Stimulated activated CD4-positive, alpha-beta T cell treated with anti-CD3 and anti-CD28 coated beads, Interleukin-1b, Interleukin-23, amount 100 ng/mL, for 24 hours (primary cell): ENCODE results near the gene KLK7.

Source experiments
- DNase-seq, 4 experiments: peaks; one replicate each; pipeline ENCODE4 v3.0.0-alpha.2; 2020; ENCODE audit warnings: low read depth in 4 of 4, low spot score in 1 of 4

Gene KLK7

DNA sequence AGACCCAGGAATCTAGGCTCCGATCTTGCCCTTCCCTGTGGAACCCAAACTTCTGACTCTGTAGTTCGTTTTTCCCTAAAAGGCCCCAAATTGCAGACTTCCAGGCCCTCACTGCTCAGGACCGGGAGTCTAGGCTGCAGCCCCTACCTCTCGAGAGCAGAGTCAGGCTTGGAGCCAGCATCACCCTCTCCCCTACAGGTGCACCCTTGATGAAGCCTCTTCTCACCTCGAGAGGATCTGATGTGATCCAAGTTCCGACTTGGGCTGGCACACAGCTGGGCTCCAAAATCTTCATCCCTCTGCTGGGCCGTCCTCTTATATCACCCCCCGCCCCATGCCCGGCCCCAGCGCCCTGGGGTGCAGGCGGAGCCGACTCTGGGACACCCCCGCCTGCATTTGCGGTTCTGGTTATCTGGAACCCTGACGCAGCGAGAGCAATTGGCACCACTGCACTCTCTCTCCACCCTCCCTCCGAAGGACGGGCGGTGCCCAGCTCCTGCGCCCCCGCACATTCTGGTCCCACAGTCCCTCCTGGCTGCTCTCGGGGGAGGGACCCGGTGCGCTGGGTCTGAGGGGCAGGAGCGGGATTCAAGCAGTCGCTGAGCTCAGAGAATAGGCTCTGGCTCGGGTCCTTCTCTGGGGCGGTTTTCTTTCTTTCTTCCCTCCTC is at the start of gene KLK7:
Gene KLK7, minus strand, starts transcription at position 293 of the 668 bp plus-strand sequence. CDS start 1,518 bp downstream, outside the sequence.
- DNase-seq, result no peak

DNA sequence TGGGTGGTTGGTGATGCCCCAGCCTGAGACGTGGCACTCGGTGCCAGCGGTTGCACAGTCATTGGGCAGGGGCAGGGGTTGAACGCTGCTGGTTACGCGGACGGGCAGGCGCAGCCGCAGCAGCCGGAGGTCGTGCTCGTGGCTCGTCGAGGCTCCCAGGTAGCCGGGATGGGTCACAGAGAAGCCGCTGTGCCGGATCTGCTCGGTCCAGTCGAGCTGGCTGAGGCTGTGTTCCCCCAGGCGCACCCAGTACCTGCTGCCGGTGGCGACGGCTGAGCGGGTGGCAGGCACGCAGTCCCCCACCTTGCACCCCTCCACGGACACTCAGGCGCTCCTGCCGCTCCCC is 48.1 kb upstream of the KLK7 start:
- DNase-seq, result no peak

DNA sequence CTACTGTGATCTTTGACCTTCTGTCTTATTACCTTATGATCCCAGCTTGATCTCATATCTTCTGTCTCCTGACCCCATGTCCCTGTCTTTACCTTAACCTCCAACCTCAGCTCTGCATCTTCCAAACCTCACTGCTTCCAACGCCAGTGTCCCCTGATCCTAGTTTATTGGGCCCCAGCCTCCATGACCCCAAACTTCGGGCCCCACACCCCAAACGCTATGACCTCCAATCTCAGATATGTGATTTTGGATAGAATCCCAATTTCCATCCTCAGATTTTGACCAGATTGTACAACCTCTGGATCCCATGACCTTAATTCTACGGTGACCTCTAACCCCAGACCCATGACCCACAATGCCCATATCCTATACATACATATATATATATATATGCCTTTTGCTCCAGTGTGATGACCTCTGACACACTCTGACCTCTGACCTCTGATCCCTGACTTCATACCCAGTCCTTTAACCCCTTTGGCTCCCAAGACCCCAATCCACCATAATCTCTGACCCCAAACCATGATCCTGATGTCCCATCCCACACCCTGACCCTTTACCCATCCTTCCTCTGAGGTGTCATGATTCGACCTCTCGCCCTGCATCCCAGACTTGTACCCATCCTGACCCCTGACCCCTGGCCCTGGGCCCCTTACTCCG is 47.6 kb upstream of the KLK7 start:
- no peak for DNase-seq

DNA sequence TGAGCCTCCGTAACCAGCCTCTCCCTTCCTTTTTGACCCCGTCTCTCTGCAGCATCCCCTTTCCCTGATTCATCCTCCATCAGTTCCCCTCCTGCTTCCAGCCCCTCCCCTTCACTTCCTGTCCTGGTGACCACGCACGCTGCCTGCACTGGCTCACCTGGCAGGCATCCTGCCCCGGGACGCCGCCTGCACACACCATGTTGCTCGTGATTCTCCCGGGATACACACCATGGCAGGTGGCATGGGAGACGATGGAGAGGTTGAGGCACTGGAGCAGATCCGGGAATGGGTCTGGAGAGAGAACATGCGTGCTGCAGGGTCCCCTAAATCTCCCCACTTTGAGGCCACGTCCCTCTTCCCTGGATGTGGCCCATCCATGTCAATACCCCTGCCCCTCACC is 46.9 kb upstream of the KLK7 start:
- DNase-seq, result no peak

DNA sequence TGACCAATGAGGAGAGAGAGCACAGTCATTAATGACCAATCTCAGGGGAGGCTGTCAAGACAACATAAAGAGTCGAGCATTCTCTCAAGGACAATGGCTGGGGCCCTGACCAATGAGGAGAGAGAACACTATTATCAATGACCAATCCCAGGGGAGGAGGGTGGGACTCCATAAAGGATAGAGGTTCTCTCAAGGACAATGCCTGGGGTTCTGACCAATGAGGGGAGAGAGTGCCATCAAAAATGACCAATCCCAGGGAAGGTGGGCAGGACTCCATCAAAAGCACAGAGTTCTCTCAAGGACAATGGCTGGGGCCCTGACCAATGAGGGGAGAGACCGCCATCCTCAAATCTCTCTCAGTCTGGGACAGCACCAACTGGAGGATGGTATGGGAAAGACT is 46.0 kb upstream of the KLK7 start:
- DNase-seq, result no peak

DNA sequence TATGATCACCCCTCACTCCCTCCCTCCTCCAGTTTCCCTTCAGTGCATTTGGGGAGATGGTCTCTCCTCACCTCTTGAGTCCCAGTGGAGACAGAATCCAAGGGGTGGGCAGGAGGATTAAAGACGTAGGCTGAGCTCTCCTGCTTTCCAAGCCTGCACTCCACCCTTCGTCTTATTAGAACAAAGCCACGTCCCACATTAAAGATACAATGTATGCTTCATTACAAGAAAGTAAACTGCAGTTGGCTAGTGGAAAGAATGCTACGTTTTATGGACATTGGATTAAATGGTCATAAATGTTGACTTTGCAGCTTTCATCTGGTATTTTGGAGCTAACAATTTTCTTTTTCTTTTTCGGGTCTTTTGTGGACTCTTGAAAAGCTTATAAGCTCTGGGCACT is 44.2 kb upstream of the KLK7 start:
- DNase-seq, result no peak

DNA sequence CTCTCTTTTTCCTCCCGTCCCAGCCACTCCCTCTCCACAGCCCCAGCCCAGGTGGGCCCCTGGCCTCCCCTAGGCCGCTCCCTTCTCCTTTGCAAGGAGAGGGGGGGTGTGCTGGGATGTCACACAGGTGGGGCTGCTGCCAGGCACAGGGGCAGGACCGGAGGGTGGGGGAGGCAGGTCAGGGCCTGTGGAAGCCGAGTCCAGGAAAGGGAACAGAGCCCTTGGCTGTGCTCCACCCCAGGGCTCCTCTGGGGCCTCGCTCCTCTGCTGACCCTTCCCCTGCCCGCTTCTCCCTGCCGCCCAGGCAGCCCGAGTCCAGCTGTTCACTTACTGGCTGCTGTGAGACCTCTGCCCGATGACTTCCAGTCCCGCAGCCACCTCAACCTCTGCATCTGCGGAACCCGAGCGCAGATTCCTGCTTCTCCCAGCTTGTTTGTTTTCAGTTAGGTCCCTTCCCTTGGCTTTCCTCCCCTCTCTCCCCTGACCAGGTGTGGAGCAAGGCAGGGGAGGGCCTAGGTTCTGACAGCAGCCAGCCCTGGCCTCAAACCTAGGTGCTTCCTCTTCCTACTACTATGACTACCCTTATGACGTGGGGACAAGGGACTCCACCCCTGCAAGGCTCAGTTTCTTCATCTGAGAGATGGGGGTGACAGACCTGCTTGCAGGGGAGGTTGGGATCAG is 43.5 kb upstream of the KLK7 start:
- no peak for DNase-seq

DNA sequence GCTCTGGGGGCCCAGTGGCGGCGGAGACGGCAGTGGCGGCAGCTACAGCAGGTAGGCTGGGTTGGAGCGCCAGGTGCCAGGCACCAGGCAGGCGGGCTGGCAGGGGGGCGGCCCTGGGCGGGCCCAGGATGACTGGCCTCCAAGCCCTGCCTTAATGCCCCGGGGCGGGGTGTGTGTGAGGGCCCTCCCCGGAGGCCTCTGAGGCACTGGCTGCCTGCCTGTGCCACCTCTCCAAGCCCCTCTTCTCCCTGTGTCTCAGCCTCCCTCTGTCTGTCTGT is 42.8 kb upstream of the KLK7 start, which contains the start of gene KLK11:
Gene KLK11, minus strand, starts transcription at position 63 of the 278 bp plus-strand sequence. CDS start 985 bp downstream, outside the sequence.
- DNase-seq, result no peak

DNA sequence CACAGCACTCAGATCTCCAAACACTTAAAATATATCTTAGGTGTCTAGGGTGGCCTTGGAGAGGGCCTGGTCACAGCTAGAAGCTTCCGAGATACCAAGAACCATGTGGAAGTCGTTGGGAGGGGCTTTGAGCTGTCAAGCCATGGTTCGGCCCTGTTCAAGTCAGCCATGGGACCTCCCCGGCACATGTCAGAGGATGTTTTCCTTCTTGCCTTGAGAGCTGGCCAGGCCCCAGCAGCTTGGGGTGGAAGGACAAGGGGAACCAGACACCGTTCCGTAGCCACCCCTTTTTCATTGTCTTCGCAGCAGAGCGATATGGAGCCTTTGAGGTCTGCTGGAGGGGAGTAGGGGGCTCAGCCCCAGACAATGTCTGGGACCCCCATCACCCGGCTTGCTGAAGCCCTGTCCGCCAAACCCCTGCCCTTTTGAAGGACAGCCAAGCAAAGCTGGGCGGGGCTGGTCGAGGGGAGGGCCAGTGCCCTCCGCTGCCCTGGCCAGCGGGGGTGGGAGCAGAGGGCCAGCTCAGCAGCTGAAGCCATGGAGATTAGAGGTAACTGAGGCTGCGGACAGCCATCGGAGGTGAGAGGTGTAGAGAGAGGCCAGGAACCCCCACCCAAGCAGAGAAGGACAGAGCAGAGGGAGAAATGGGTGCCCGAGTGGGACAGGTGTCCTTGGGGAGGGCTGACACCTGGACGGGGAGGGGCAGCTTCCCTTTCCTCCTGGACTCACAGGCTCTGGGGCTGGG is 42.3 kb upstream of the KLK7 start:
- DNase-seq, result no peak

DNA sequence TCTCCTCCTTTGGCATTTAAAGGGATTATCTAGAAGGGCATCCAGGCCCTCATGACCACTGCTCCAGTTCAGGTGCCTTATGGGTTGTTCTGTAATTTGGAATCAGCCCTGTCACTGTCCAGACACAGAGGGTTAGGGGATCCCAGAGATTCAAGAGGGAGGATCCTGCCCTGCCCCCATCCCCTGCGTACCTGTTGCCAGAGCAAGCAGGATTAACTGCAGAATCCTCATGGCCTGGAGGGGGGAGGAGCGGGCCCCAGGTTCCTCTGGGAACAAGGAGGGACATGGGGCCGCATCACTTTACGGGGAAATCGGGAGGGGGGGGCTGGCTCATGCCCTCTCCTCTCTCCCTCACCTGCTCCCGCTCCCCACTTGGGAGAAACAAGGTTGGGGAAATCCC is 41.7 kb upstream of the KLK7 start:
- DNase-seq, result no peak

DNA sequence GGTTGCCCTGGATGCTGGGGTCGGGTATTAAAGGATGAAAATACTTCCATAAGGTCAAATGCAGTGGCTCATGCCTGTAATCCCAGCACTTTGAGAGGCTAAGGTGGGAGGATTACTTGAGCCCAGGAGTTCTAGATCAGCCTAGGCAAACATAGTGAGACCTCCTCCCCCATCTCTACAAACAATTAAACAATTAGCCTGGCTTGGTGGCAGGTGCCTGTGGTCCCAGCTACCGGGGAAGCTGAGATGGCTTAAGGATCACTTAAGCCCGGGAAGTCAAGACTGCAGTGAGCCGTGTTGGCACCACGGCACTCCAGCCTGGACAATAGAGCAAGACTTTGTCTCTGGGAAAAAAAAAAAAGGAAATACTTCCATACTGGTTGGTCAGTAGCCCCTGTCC is 41.2 kb upstream of the KLK7 start:
- DNase-seq, result no peak

DNA sequence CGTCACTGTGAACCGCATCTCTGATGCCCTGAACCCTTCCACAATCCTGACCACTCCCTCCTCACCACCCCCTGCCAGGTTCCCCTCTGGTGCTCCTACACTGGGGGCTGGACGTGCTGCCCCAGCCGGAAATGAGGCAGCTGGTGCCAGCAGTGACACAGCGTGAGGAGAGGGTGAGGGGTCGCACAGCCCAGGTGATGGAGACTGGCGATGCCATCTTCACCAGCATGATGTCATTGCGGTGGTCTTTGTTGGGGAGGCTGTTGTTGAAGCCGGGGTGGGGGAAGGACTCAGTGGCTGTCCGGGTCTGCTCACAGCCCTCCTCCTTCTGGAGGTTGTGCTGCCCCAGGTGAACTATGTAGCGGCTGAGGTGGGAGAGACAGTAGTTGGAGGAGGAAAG is 40.2 kb upstream of the KLK7 start:
- DNase-seq, result no peak

DNA sequence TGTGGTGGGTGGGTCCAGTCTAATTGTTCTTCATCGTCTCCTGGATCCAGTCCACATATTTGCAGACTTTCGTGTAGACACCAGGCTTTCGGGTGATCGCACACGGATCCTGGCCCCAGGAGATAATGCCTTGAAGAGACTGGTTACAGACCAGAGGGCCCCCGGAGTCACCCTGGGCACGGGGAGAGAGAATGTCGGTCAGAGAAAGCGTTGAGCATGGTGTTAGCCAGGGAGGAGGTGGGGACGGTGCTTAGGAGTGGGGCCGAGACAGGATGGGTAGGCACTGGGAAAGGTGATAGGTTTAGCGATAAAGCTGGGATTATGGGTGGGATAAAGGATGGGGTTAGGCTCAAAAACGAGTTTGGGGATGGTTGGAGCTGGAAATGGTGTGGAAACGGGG is 38.8 kb upstream of the KLK7 start:
- DNase-seq, result no peak

DNA sequence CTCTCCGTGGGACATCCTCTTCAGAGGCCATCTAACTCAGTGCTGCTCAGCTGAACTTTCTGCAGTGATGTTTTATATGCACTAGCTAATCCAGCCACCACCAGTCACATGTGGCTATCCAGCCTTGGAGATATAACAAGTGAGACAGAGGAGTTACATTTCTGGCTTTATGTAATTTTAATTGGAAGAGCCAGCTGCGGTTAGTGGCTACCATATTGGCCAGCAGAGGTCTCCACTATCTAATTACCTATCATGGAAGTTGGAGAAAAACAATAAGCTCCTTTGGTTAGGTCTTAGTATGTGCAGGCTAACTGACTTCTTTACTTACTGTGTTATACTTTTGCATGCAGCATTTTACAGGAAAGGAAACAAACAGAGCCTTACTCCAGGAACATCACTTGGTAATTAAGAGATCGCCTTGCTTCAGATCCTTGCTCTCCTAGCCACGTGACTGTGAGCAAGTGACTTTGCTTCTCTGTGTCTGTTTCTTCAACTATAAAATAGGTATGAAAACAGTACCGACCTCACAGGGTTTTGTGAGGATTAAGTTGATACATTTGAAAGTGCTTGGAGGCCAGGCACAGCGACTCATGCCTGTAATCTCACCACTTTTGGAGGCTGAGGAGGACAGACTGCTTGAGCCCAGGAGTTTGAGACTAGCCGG is 37.4 kb upstream of the KLK7 start:
- no peak for DNase-seq

DNA sequence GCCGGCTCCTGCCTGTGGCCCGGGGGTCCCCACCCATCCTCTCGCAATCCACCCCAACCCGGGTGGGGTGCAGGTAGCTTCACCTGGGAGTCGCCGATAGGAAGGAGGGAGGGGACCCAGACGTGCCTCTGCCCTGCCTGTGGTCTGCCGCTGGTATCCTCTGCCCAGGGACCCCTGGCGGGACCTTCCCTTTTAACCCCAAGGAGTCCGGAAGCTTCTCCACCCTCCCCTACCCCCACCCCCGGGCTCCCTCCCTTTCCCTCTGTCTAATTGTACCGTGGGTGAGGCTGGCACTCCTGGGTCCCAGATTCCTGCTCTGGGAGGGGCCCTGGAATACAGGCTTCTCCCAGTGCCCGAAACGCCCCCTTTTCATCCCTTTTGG is 35.8 kb upstream of the KLK7 start, which contains the start of gene KLK10:
Gene KLK10, minus strand, starts transcription at position 166 of the 382 bp plus-strand sequence. CDS start 579 bp downstream, outside the sequence.
- no peak for DNase-seq

DNA sequence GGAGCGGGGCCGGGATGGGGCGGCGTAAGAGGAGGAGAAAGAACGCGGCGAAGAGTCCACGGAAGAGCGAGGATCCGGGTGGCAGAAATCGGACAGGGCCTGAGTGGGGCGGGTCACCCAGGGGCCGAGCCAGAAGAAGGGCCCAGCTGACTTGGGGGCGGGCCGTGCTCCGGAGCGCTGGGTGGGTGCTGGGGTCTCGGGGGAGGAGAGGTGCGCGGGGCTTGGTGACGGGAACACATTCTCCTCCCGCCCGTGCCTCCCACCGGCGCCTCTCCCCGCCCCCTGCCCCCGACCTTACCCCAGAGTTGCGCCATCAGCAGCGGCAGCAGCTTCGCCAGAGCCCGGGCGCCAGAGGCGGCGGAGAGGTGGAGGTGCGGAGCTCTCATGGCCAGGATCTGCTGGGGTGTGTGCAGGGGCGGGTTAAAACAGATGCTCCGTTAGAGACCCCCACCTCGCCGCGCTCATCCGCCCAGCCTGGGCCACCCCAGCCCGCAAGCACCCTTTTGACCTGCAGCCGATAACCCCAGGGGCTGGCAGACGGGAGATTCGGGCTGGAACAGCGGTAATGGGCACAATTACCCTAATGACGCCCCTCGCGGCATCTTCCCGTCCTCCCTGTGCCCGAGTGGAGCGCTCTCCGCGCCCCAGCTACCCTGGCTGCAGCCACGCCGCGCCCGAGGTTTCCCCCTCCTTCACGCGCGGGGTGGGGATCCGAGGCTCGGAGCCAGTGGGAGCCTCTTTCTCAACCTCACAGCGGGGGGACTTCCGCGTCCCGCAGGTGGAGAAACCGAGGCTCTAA is 35.2 kb upstream of the KLK7 start:
- DNase-seq, result no peak

DNA sequence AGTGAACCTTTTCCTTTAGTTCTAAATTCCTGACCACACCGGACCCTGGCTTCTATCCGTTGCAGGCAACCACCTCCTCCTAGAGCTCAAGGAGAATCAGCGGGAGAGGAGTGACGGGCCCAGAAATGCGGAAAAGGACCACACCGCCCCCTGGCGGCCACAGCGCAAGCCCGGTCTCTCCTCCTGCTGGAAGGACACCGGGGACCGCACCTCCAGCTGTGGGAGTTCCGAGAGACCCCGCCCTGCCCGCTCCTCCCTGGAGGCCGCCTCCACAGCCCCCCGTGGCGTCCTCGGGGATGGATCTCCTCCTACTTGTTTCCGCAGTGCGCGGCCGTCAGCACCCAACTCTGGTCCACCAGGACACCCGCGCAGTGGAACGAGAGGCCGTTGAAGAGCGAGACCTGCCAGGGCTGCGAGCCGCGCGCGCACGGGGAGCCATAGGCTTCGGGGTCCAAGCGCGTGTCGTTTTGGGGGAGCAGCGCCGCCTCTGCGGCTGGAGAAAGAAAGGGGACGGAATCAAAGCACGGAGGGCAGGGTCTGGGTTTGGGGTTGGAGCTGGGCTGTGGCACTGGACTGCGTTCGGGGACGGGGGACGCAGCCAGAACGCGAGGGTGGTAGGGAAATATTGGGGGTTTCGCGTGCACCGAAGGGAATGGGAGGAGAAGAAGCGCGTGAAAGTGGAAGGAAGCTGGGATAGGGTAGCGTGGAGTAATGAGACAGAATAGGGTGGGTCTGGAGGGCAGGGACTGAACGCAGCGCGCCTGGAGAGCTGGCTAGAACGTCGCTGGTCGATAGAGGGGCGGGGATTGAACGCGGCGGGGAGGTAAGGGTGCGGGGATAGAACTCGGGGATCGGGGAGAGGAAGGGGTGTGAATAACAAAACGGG is 33.3 kb upstream of the KLK7 start:
- peak in 3 of 4 experiments; percentile 32 to 58 (median 49) for DNase-seq

DNA sequence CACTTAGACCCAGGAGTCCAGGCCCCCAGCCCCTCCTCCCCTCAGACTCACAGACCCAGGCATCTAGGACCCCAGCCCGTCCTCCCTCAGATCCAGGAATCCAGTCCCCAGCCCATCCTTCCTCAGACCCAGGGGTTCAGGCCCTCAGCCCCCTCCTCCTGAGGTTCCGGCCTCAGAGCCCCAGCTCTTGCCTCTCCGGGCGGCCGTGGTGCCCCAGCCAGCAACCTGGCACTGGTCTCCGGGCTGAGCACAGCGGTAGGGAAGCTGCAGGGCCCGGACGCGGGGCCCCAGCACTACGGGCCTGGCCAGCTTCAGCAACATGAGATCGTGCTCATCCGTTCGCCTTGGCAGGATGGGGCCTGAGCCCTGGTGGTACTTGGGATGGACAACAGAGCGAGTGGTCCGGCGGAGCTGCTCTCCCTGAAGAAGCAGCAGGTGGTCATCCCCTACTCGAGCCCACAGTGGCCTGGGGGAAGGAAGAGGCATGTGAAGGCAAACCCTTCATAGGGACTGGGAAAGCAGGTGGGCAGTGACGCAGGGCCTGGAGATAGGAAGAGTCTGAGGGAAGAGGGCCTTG is 32.1 kb upstream of the KLK7 start:
- no peak for DNase-seq

DNA sequence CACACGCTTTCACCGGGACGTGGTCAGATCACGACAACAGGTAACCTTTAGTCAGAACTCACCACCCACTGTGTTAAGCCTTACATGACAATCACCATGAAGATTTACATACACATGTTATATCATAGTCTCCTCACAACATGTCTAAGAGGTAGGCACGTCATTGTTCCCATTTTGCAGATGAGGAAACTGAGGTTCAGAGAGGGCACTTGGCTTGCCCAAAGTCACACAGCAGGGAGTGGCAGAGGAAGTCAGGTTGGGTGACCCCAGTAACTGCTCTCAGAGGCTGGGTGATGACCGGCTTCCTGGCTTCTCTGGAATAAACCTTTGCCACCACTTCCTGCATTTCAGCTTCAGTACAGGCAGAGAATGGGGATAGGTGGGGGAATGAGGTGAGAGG is 30.5 kb upstream of the KLK7 start:
- no peak for DNase-seq
